ENCODE data around the gene HSD17B12.

- TF ChIP-seq CTCF (conservative IDR thresholded peaks at IDR 0.05; ENCODE audit: low read depth, low read length) (no peak), POLR2A (IDR thresholded peaks at IDR 0.05; ENCODE audit: low read depth, low read length) (no peak), RFX5 (IDR thresholded peaks at IDR 0.05; ENCODE audit: low read depth, low read length) (no peak), RCOR1 (IDR thresholded peaks at IDR 0.05; ENCODE audit: insufficient replicate concordance, low read length) (no peak), CHD1 (IDR thresholded peaks at IDR 0.05; ENCODE audit: low read depth, low read length) (no peak)
Measured at GRCh38 chr11:43747130-43747802, 66.7 kb downstream of the HSD17B12 start.

All from IMR-90 (cell line).